HepG2 (cell line): ENCODE data around the gene PLCB2. TPM values are rescaled to one million over a fixed set of nuclear protein-coding genes. Genes with fewer than 3 reads are reported as not detected.

Source experiments
- ATAC-seq: fragments of 200-7000 bp; cut with Tn5 transposase; 3 replicates; pipeline ENCODE4 v1.9.1; 2020; ENCODE audit warnings: mild to moderate bottlenecking, moderate library complexity
- BruUV-seq: library from RNA; stranded (reverse); fragments of 400-500 nt; replicated peaks from 2 replicates; lab custom pipeline; 2021; lab: Mats Ljungman, UMichigan
- CTCF ChIA-PET: fragments of 300-600 bp; formaldehyde crosslinking; extraction: SDS; loops from one replicate; lab custom pipeline; 2021; ENCODE audit warnings: low total read pairs, inconsistent platforms, low intra/inter-chr PET ratio; lab: Yijun Ruan, JAX
- POLR2A ChIA-PET: fragments of 350-600 bp; sonication (Branson Sonifier 250); formaldehyde crosslinking; loops from one replicate; lab custom pipeline; 2020; ENCODE audit warnings: antibody characterized with exemption, inconsistent platforms; lab: Yijun Ruan, JAX
- DNase-seq: peaks from one replicate; pipeline ENCODE4 v3.0.0-alpha.2; 2015; ENCODE audit warnings: low spot score
- FAIRE-seq: peaks from 3 replicates; lab custom pipeline; 2011; peaks lifted over from hg19 to GRCh38; lab: Jason Lieb, UNC
- H2AFZ ChIP-seq: one replicate; pipeline ENCODE4 v1.6.1; 2011; ENCODE audit warnings: low read length, inconsistent platforms
- H3K27ac ChIP-seq: fragments of 300-600 bp; 3 replicates; pipeline ENCODE4 v1.8.0; 2011; ENCODE audit warnings: mixed run types, mild to moderate bottlenecking, mixed read lengths, low read length, inconsistent platforms; ENCODE audit not compliant: insufficient read depth; ENCODE audit errors: extremely low read length
- H3K27me3 ChIP-seq, 2 experiments: fragments of 200-600 bp in 1 of 2; 2 replicates in 1 of 2; 3 replicates in 1 of 2; pipeline versions ENCODE4 v1.6.0 to v1.8.0; 2011; ENCODE audit warnings: low read length in 2 of 2, mild to moderate bottlenecking in 2 of 2, moderate library complexity in 2 of 2, inconsistent platforms in 1 of 2; ENCODE audit not compliant: insufficient read depth in 2 of 2, control insufficient read depth in 1 of 2
- H3K36me3 ChIP-seq, 2 experiments: fragments of 200-600 bp in 1 of 2; replicated peaks in 1 of 2; 2 replicates in 1 of 2; 3 replicates in 1 of 2; pipeline versions ENCODE4 v1.5.1 to v1.8.0; 2011; ENCODE audit warnings: low read length in 2 of 2, inconsistent platforms in 1 of 2; ENCODE audit not compliant: insufficient read depth in 2 of 2, control insufficient read depth in 1 of 2
- H3K4me1 ChIP-seq: 2 replicates; pipeline ENCODE4 v1.5.1; 2012; ENCODE audit warnings: low read length, inconsistent platforms; ENCODE audit not compliant: insufficient read depth
- H3K4me2 ChIP-seq: 2 replicates; pipeline ENCODE4 v1.6.0; 2011; ENCODE audit warnings: low read depth, low read length, inconsistent platforms
- H3K4me3 ChIP-seq, 3 experiments: fragments of 200-600 bp in 1 of 3; sonication (generic), shearing (Covaris generic) in 1 of 3; replicated peaks in 1 of 3; 2 replicates each; pipeline ENCODE4 v1.5.1; 2011 to 2016; ENCODE audit warnings: low read length in 3 of 3, inconsistent platforms in 2 of 3, low read depth in 2 of 3, mild to moderate bottlenecking in 2 of 3, control low read depth in 1 of 3, mixed read lengths in 1 of 3; ENCODE audit not compliant: insufficient read depth in 1 of 3
- H3K79me2 ChIP-seq: one replicate; pipeline ENCODE4 v1.6.1; 2011; ENCODE audit warnings: low read length, inconsistent platforms; ENCODE audit not compliant: insufficient read depth
- H3K9ac ChIP-seq: 2 replicates; pipeline ENCODE4 v1.6.0; 2011; ENCODE audit warnings: mild to moderate bottlenecking, low read depth, low read length, inconsistent platforms; ENCODE audit not compliant: insufficient read depth
- H3K9me3 ChIP-seq: 2 replicates; pipeline ENCODE4 v1.5.1; 2012; ENCODE audit warnings: mild to moderate bottlenecking, low read length
- H4K20me1 ChIP-seq: 2 replicates; pipeline ENCODE4 v1.6.0; 2011; ENCODE audit warnings: inconsistent platforms, mild to moderate bottlenecking, low read length, moderate library complexity; ENCODE audit not compliant: insufficient read depth
- ARID2 ChIP-seq: sonication (generic); formaldehyde crosslinking; IDR thresholded peaks from 2 replicates; pipeline ENCODE4 v1.8.1; 2022; ENCODE audit warnings: mild to moderate bottlenecking, missing genetic modification reagents, borderline replicate concordance
- CBFB ChIP-seq: sonication (generic); formaldehyde crosslinking; IDR thresholded peaks from 2 replicates; pipeline ENCODE4 v1.4.0; 2020; ENCODE audit warnings: missing genetic modification reagents
- SOX13 ChIP-seq, 3 experiments: fragments of 450-650 bp in 1 of 3; sonication (generic) in 1 of 3; formaldehyde crosslinking in 1 of 3; IDR thresholded peaks in 2 of 3; conservative IDR thresholded peaks in 1 of 3; 2 replicates each; pipeline versions ENCODE4 v1.5.0 to v1.6.1; 2016 to 2020; ENCODE audit warnings: antibody characterized with exemption in 1 of 3, mild to moderate bottlenecking in 1 of 3, missing compliant biosample characterization in 1 of 3, missing genetic modification reagents in 1 of 3, moderate library complexity in 1 of 3
- ZNF564 ChIP-seq: sonication (generic); formaldehyde crosslinking; IDR thresholded peaks from 2 replicates; pipeline ENCODE4 v1.8.1; 2023; ENCODE audit warnings: mild to moderate bottlenecking, missing genetic modification reagents
- WGBS: methylation state at CpG from one replicate; pipeline ENCODE4 v1.1.6; 2017; ENCODE audit warnings: low lambda C conversion rate; 5-methylcytosine and 5-hydroxymethylcytosine counted together
- in situ Hi-C: cut with HindIII; loops from 2 replicates; pipeline ENCODE4 v1.10.0; 2017; ENCODE audit warnings: low pct_unique_long_range_greater_than_20kb; ENCODE audit not compliant: extremely low pct_ligation_motif_present
- intact Hi-C: fragments of 100-400 bp; cut with micrococcal nuclease; formaldehyde crosslinking; loops from one replicate; pipeline ENCODE4 v1.10.0; 2022; ENCODE audit not compliant: unreplicated experiment
- polyA plus RNA-seq, 8 experiments: library from polyadenylated mRNA; depleted of rRNA in 3 of 8; stranded (reverse) in 7 of 8; unstranded in 1 of 8; fragments of >200 nt; fragmentation: Illumina TruSeq in 4 of 8; extraction: Trizol in 4 of 8; gene quantifications; 2 replicates each; pipeline versions ENCODE4 v1.2.1 to v1.2.3, GENCODE V29; 2011 to 2016; ENCODE audit warnings: low read depth in 4 of 8, missing spikeins in 1 of 8, mixed read lengths in 1 of 8; ENCODE audit not compliant: insufficient read depth in 1 of 8
- total RNA-seq, 5 experiments: library from RNA; depleted of rRNA; stranded (reverse); fragments of >200 nt; fragmentation: Illumina TruSeq; extraction: Trizol; gene quantifications; 2 replicates each; pipeline ENCODE4 v1.2.3, GENCODE V29; 2016; ENCODE audit warnings: low read depth in 1 of 5

PLCB2 gene
- total and polyA plus RNA-seq, 2 of the 13 experiments (the other 11 are each of a cell fraction or from before 2014, with no cell fraction given): 0.11 TPM; not detected in 1

- no peak overlapping the region for H3K4me2 ChIP-seq
- no peaks in the 10 kb centered on the region for H3K79me2 ChIP-seq
- peaks cover 19% of the 10 kb centered on the region for H3K4me1 ChIP-seq
- no peak overlapping the region for H3K9ac ChIP-seq
- no TSS peak for BruUV-seq
- in situ Hi-C loops: no loop called here
- no peaks in the 10 kb centered on the region for H4K20me1 ChIP-seq
- no peaks in the 10 kb centered on the region for H3K9me3 ChIP-seq
- DNase-seq (no peak), ATAC-seq (no peak), FAIRE-seq (no peak)
- 81% methylated on average over 5 of the region's 7 CpGs for WGBS
- H2AFZ ChIP-seq: no peak overlapping the region
- intact Hi-C loops: no loop called here
- H3K27ac ChIP-seq: no peak overlapping the region
- no peaks in the 10 kb centered on the region for H3K27me3 ChIP-seq
- POLR2A ChIA-PET: interaction anchor here (1.4 to 1.8 kb wide), 2 partner anchors 8 kb away, joined by 3 to 5 read pairs; partner anchors contain the start of genes CCDC9B and INAFM2
- no peaks in the 10 kb centered on the region for H3K36me3 ChIP-seq
- CTCF ChIA-PET: no interaction called here
- TF ChIP-seq CBFB (CRISPR knock-in tag) (no peak), ZNF564 (CRISPR knock-in tag) (no peak)
- H3K4me3 ChIP-seq: no peak overlapping the region
These were observed 23.9 kb upstream of the PLCB2 start for GRCh38 chr15:40331637-40332036.

GRCh38 chr15:40331026-40331425 lies 23.3 kb upstream of the PLCB2 start:
- Histone ChIP-seq H3K36me3 (no peaks in the 10 kb centered on the region), H3K27me3 (no peaks in the 10 kb centered on the region), H3K4me3 (no peak overlapping the region), H3K4me1 (peaks cover 19% of the 10 kb centered on the region), H3K27ac (no peak overlapping the region), H4K20me1 (no peaks in the 10 kb centered on the region), H2AFZ (no peak overlapping the region), H3K9me3 (no peaks in the 10 kb centered on the region), H3K4me2 (no peak overlapping the region), H3K79me2 (no peaks in the 10 kb centered on the region), H3K9ac (no peak overlapping the region)
- FAIRE-seq (no peak), ATAC-seq (no peak), DNase-seq (no peak)
- in situ Hi-C loops: no loop called here
- 83% methylated on average over 7 of the region's 7 CpGs for WGBS
- intact Hi-C loops: no loop called here
- ChIA-PET POLR2A (interaction anchor here (1.4 to 1.8 kb wide), 2 partner anchors 8 to 9 kb away, joined by 3 to 5 read pairs; partner anchors contain the start of genes CCDC9B and INAFM2), CTCF (no interaction called here)
- TF ChIP-seq ARID2 (CRISPR knock-in tag) (no peak), SOX13 (IDR thresholded peaks at IDR 0.05) (no peak), SOX13 (CRISPR knock-in tag; conservative IDR thresholded peaks at IDR 0.05 in 1 of 2, IDR thresholded peaks at IDR 0.05 in 1 of 2) (no peak)
- BruUV-seq: no TSS peak
